Smooth muscle cell (in vitro differentiated cells): ENCODE results near the gene CRYBG1. TPM values are rescaled to one million over a fixed set of nuclear protein-coding genes. Genes with fewer than 3 reads are reported as not detected.

ENCODE experiments used
- DNase-seq: peaks from one replicate; lab custom pipeline; 2025; ENCODE audit not compliant: unreplicated experiment; lab: John Stamatoyannopoulos, UW
- H2AFZ ChIP-seq: fragments of 200-600 bp; sonication (generic); 2 replicates; pipeline ENCODE4 v1.6.0; 2016; ENCODE audit warnings: antibody characterized with exemption, low read depth, mild to moderate bottlenecking
- H3F3A ChIP-seq: fragments of 200-600 bp; sonication (generic); 2 replicates; pipeline ENCODE4 v1.6.0; 2017; ENCODE audit warnings: antibody characterized with exemption, low read depth
- H3K27ac ChIP-seq: fragments of 200-600 bp; sonication (generic); 2 replicates; pipeline ENCODE4 v1.5.1; 2016; ENCODE audit warnings: low read depth, mild to moderate bottlenecking
- H3K27me3 ChIP-seq: fragments of 200-600 bp; sonication (generic); 2 replicates; pipeline ENCODE4 v1.6.1; 2016; ENCODE audit warnings: low read depth, mild to moderate bottlenecking
- H3K36me3 ChIP-seq: fragments of 200-600 bp; sonication (generic); 2 replicates; pipeline ENCODE4 v1.5.1; 2016; ENCODE audit warnings: low read depth
- H3K4me1 ChIP-seq: fragments of 200-600 bp; sonication (generic); 2 replicates; pipeline ENCODE4 v1.5.1; 2016; ENCODE audit warnings: low read depth
- H3K4me2 ChIP-seq: fragments of 200-600 bp; sonication (generic); 2 replicates; pipeline ENCODE4 v1.6.0; 2016; ENCODE audit warnings: mild to moderate bottlenecking
- H3K4me3 ChIP-seq: fragments of 200-600 bp; sonication (generic); 2 replicates; pipeline ENCODE4 v1.5.1; 2016; ENCODE audit warnings: mild to moderate bottlenecking
- H3K79me2 ChIP-seq: fragments of 200-600 bp; sonication (generic); 2 replicates; pipeline ENCODE4 v1.6.0; 2016; ENCODE audit warnings: low read depth, mild to moderate bottlenecking
- H3K9ac ChIP-seq: fragments of 200-600 bp; sonication (generic); 2 replicates; pipeline ENCODE4 v1.6.0; 2016; ENCODE audit warnings: low read depth
- H3K9me3 ChIP-seq: fragments of 200-600 bp; sonication (generic); replicated peaks from 2 replicates; pipeline ENCODE4 v1.5.1; 2016; ENCODE audit warnings: low read depth
- H4K20me1 ChIP-seq: fragments of 200-600 bp; sonication (generic); 2 replicates; pipeline ENCODE4 v1.6.0; 2016; ENCODE audit warnings: low read depth
- WGBS: methylation state at CpG from one replicate; pipeline ENCODE4 v1.1.7; 2016; ENCODE audit warnings: low lambda C conversion rate; 5-methylcytosine and 5-hydroxymethylcytosine counted together
- polyA plus RNA-seq: library from polyadenylated mRNA; unstranded; fragments of >200 nt; fragmentation: Nextera tagmentation; extraction: Ambion mirVana; gene quantifications from 2 replicates; pipeline ENCODE4 v1.2.1, GENCODE V29; 2016
- total RNA-seq: library from RNA; depleted of rRNA; stranded (reverse); fragments of >200 nt; gene quantifications from 2 replicates; pipeline ENCODE4 v1.2.3, GENCODE V29; 2014
- TF ChIP-seq, protein P1 (sequence below): fragments of 200-600 bp; sonication (generic); IDR thresholded peaks from 2 replicates; pipeline ENCODE4 v1.5.1; 2017; ENCODE audit warnings: borderline replicate concordance, mild to moderate bottlenecking, antibody characterized with exemption; ENCODE audit not compliant: insufficient read depth, poor library complexity, severe bottlenecking

The CRYBG1 gene
- total and polyA plus RNA-seq, 2 experiments from 2014 or later: 0.98 to 11.9 TPM

- DNase-seq: no peak
- Histone ChIP-seq H3K27ac (no peak overlapping the region), H3K27me3 (no peaks in the 10 kb centered on the region), H3K4me2 (no peak overlapping the region), H3K9me3 (no peaks in the 10 kb centered on the region), H3K9ac (no peak overlapping the region), H3F3A (no peaks in the 10 kb centered on the region), H2AFZ (no peak overlapping the region), H3K36me3 (no peaks in the 10 kb centered on the region), H3K4me1 (peaks cover 5% of the 10 kb centered on the region), H3K4me3 (no peak overlapping the region), H3K79me2 (no peaks in the 10 kb centered on the region), H4K20me1 (no peaks in the 10 kb centered on the region)
- WGBS: 83% methylated on average over 3 of the region's 3 CpGs
- TF ChIP-seq, protein P1, sequence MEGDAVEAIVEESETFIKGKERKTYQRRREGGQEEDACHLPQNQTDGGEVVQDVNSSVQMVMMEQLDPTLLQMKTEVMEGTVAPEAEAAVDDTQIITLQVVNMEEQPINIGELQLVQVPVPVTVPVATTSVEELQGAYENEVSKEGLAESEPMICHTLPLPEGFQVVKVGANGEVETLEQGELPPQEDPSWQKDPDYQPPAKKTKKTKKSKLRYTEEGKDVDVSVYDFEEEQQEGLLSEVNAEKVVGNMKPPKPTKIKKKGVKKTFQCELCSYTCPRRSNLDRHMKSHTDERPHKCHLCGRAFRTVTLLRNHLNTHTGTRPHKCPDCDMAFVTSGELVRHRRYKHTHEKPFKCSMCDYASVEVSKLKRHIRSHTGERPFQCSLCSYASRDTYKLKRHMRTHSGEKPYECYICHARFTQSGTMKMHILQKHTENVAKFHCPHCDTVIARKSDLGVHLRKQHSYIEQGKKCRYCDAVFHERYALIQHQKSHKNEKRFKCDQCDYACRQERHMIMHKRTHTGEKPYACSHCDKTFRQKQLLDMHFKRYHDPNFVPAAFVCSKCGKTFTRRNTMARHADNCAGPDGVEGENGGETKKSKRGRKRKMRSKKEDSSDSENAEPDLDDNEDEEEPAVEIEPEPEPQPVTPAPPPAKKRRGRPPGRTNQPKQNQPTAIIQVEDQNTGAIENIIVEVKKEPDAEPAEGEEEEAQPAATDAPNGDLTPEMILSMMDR: no peak
Observed at GRCh38 chr6:106529438-106529837, 168.9 kb downstream of the CRYBG1 start.

DNA sequence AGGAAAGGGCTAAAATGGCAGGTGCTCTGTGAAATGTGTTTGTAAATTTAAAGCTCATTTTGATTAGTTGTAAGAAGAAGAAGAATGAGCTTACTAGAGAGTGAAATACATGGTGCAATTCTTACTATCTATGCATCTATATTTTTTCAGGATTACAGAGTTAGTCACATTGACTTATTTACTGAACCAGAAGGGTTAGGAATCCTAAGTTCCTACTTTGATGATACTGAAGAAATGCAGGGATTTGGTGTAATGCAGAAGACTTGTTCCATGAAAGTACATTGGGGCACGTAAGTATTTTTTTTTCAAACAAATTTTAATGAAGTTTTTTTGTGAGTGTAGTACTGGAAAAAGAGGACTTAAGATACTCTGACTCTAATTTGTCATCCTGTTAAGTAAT is 169.5 kb downstream of the CRYBG1 start:
- no peaks in the 10 kb centered on the region for H3F3A ChIP-seq
- no peak overlapping the region for H3K27ac ChIP-seq
- no peak for DNase-seq
- H3K4me1 ChIP-seq: peaks cover 5% of the 10 kb centered on the region
- no peaks in the 10 kb centered on the region for H3K9me3 ChIP-seq
- no peak overlapping the region for H3K4me3 ChIP-seq
- H3K4me2 ChIP-seq: no peak overlapping the region
- H4K20me1 ChIP-seq: no peaks in the 10 kb centered on the region
- H2AFZ ChIP-seq: no peak overlapping the region
- TF ChIP-seq, protein P1: no peak
- no peaks in the 10 kb centered on the region for H3K79me2 ChIP-seq
- H3K36me3 ChIP-seq: no peaks in the 10 kb centered on the region
- WGBS: 88% methylated on average over 1 of the region's 1 CpG
- no peaks in the 10 kb centered on the region for H3K27me3 ChIP-seq
- no peak overlapping the region for H3K9ac ChIP-seq

DNA sequence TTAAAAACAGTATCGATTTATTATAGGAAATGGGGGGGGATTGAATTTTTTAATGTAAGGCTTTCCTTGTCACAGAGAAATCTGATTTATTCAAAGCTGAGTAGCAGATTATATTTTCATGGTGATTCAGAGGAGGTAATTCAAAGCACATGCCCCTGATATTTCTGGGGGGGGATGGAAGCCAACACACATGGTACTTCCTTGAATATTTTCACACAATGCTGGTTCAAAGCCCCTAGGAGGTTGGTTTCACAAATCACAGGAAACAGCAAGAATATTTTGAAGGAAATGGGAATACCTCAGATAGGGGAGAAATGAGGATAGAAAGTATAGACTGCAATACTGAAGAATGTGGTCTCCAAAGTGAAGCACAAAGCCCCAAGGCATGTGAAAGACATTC is 170.0 kb downstream of the CRYBG1 start:
- H3K27ac ChIP-seq: no peak overlapping the region
- H3K4me1 ChIP-seq: peaks cover 5% of the 10 kb centered on the region
- 86% methylated on average over 1 of the region's 1 CpG for WGBS

DNA sequence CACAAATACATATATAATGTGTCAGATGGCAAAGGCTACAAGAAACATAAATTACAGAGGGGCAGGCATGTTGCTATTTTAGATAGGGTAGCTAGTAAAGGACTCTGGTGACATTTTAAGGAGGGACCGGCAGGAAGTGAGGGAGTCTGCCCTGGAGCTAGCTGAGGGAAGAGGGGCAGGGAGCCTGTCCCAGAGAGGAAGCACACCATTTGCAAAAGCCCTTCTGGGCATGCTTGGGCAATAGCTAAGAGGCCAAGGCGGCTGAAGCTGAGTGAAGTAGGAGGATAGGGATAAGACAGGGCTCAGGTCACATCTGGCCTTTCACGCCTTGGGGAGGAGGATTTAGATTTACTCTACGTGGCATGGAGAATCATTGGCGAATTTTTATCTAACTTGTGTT is 172.5 kb downstream of the CRYBG1 start:
- H2AFZ ChIP-seq: no peak overlapping the region
- H3K27me3 ChIP-seq: no peaks in the 10 kb centered on the region
- no peak overlapping the region for H3K4me2 ChIP-seq
- WGBS: 51% methylated on average over 5 of the region's 5 CpGs
- no peak overlapping the region for H3K4me3 ChIP-seq
- H4K20me1 ChIP-seq: no peaks in the 10 kb centered on the region
- no peaks in the 10 kb centered on the region for H3F3A ChIP-seq
- DNase-seq: no peak
- H3K9ac ChIP-seq: no peak overlapping the region
- TF ChIP-seq, protein P1: no peak
- H3K9me3 ChIP-seq: no peaks in the 10 kb centered on the region
- no peak overlapping the region for H3K27ac ChIP-seq
- H3K36me3 ChIP-seq: no peaks in the 10 kb centered on the region
- no peaks in the 10 kb centered on the region for H3K4me1 ChIP-seq
- no peaks in the 10 kb centered on the region for H3K79me2 ChIP-seq

More for the DNA sequence above, 170.0 kb downstream of the CRYBG1 start:
- Histone ChIP-seq H3K27me3 (no peaks in the 10 kb centered on the region), H3K36me3 (no peaks in the 10 kb centered on the region), H3K79me2 (no peaks in the 10 kb centered on the region), H3K9ac (no peak overlapping the region), H3K9me3 (no peaks in the 10 kb centered on the region), H3F3A (no peaks in the 10 kb centered on the region), H3K4me2 (no peak overlapping the region), H4K20me1 (no peaks in the 10 kb centered on the region), H2AFZ (no peak overlapping the region), H3K4me3 (no peak overlapping the region)
- no peak for DNase-seq
- TF ChIP-seq, protein P1: no peak
